ENCODE results near the gene TUBGCP3.
"Not testable (repeated sequence)": the region's sequence is repeated elsewhere in the genome, so short reads cannot be mapped to it uniquely, and the experiment has no call there.

TUBGCP3 gene

GRCh38 chr13:112579310-112579843, 8.6 kb downstream of the TUBGCP3 start:
- no peak for DNase-seq (ENCODE audit: low read depth)

DNA sequence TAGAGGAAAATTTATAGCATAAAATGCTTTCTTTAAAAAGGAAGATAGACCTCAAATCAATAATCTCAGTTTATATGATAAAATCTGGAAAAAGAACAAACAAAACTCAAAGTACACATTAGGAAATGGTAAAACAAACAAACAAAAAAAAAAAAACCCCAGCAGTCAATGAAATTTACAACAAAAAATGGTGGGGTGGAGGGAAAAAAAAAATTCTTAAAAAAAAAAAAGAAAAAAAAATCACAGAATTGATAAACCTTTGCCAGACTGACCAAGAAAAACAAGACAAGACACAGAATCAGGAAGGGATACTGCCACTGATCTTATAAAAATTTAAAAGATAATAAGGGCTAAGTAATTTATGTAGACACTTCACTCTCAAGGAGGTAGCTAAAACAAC, 11.2 kb downstream of the TUBGCP3 start:
- no peak for DNase-seq (ENCODE audit: low read depth)

DNA sequence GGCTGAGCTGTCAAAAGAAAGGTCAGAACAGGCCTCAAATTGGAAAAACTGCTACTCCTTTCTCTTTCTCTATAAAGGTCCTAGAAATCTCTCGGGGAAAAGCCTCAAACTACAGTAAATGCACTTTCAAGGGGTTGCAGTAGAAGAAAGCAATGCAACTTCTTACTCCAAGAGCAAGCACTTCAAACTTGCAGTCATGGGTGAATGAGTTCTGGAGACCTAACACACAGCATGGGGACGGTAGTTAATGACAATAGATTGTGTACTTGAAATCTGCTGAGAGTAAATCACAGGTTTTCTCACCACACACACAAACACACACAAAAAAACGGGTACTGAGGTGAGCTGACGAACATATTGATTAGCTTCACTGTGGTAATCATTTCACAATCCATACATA, 11.8 kb downstream of the TUBGCP3 start:
- no peak for DNase-seq (ENCODE audit: low read depth)

DNA sequence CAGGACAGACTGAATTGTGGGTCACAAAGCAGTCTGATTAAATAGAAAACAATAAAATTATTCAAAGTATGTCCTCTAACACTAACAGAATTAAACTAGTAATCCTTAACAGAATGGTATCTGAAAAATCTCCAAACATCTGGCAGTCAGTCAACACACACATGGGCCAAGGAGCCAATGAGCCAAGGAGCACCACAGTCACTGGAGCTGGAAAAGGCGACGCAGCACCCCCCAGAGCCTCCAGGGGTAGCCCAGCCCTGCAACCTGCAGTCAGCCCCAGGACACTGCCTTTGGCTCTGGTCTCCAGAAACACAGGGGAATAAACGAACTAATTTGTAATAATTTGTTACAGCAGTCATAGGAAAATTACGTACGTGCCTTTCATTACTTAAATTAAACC, 12.3 kb downstream of the TUBGCP3 start:
- DNase-seq (ENCODE audit: low read depth): no peak

DNA sequence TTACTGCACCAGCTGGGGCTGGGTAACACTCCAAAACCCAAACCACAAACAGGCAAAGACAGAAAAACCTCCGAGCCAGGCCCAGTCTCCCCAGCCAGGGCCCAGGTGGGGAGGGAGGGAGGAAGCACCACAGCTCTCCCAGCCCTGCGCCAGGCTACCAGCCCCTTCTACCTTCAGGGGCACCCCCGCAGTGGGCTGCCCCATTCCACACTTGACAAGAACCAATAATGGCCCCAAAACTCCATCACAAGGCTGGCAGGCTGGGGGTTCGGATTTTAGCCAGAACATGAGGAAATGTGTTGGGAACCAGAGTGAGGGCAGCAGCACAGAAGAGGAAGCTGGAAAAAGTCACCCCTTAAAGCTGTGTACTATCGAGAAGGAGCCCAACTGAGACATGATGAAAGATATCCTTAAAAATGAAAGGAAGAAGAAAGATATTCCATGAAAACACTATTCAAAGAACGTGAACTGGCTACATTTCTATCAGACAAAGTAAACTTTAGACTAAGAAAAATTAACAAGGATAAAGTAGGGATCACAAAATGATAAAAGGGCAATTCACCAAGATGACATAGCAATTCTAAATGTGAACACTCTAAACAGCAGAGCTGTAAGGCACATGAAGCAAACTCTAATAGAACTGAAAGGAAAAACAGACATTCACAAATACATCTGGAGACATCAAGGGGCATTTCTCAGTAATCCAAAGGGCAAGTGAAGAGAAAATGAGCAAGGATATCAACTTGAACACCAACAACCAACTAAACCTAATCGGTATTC, 12.9 kb downstream of the TUBGCP3 start:
- no peak for DNase-seq (ENCODE audit: low read depth)

- no peak for DNase-seq (ENCODE audit: low read depth)
These were observed 13.5 kb downstream of the TUBGCP3 start for GRCh38 chr13:112574416-112574815.

DNA sequence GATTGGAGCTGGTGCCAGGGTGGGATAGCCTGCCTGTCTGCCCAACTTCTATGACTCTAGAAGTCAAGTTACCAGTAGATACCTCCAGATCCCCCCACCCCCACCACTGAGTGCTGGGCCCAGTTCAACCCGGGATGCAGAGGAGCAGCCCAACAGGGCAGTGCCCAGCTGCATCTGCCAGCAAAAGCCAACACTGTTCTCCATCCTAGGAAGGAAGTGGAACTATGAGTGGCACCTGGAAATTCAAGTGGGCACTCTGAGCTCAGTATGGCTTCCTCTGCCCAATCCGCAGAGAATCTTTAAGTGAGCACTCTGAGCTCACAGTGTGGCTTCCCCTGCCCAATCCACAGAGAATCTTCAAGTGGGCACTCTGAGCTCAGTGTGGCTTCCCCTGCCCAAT, 14.2 kb downstream of the TUBGCP3 start:
- no peak for DNase-seq (ENCODE audit: low read depth)

- no peak for DNase-seq (ENCODE audit: low read depth)
These were observed 15.6 kb downstream of the TUBGCP3 start for GRCh38 chr13:112572366-112572765.

GRCh38 chr13:112569821-112570220, 18.1 kb downstream of the TUBGCP3 start:
- no peak for DNase-seq (ENCODE audit: low read depth)

DNA sequence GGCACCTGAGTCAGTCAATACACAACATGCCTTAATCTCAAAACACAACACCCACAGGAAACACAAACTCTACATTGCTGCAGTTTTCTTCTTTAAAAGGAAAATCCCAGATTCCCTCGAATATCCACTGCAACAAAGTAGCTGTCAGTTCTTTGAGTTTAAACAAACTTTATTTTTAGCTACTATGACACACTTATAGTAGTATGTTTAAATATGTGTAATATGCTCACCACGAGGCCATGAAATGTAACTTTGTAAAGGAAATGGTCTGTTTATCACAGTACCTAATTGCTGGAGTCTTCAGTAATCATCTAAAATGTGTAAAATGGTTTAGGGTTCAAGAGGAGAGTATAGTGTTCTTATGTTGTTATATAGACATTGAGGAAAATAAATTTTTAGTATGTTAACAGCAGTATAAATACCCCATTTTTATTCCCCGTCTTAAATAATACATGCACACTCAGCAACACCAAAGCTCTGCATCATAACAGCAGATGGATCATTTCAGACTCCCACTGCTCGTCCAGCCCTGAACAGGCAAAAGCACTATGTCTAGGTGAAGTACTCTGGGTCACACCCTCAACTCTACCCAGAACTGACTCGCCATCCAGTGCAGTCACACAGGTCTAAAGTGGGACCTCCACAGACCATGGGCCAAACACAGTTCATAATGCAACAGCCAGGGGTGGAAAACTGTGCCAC, 20.6 kb downstream of the TUBGCP3 start:
- no peak for DNase-seq (ENCODE audit: low read depth)

DNA sequence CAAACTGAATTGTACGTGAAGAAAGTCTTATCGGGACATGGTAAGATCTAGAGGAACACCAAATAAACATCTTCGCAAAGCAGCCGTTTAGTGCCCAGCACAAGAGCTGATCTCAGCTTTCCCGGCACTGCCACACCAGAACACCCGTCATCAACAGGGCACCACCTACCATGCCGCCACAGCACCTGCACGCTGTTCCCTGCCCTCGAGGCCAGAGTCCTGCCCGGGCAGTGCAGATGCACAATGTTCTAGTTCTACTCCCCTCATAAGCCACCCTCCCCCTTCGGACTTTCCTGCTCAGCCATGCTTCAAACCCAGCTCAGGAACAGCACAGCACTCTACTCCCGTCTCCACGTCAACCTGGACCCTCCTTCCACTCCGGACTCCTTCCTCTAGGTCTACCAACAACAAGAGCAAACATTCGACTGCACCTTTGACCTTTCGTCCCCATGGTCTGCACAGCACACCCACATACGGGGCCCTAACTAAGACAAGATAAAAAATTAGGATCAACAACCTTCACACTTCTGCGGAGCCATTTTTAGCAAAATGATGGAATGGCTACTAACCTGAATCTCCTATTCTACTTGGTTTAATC, 25.1 kb downstream of the TUBGCP3 start:
- DNase-seq (ENCODE audit: low read depth): no peak

GRCh38 chr13:112562254-112562653, 25.7 kb downstream of the TUBGCP3 start:
- DNase-seq (ENCODE audit: low read depth): no peak

- no peak for DNase-seq (ENCODE audit: low read depth)
These were observed 26.5 kb downstream of the TUBGCP3 start for GRCh38 chr13:112561478-112561877.

DNA sequence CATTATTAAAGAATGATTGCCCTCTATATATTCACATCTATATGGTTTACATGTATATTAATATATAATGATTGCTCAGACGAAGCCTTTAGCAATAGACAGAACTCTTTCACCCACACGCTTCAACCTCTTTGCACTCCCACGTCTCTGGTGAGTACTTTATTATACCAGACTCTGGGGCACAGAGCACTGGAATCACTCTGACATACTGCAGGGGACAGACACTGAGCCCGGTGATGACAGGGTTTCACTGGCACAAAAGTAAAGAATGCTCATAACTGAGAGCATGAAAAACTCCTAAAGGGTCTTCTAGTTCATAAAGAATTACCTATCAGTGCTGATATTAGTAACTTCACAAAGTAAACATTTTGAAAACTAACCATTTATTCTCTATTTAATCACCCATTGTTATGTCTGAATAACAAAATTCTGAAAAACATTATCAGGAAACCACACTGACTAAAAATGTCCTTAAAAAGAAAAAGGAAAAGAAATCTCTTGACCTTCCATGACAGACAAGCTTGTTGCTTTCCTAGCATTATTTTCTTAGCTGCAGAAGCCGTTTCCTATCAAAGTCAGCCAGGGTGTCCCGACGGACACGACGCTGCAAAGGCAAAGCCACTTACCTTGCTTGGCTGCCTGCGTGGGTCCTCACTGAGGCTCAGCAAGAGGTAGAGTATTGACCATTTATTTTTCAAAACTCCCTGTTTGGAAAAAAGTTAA, 29.1 kb downstream of the TUBGCP3 start:
- DNase-seq (ENCODE audit: low read depth): no peak

DNA sequence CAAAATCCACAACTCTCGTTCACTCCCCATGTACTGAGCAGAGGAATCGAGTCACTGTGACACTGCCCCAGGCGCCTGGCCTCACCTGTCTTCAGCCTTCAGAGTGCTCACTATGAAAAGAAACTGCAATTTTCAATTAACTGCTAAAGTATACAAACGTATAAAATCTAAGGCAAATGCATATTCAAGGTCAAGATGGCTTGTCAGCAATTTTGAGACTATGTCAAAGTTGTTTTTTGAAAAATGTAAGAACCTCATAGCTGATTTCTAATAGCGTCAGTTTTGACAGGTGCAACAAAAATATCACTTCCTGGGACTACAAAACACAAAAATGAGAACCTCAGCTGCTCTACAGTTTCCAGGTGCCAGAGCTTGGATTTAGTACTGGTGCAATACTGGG, 31.4 kb downstream of the TUBGCP3 start:
- DNase-seq (ENCODE audit: low read depth): no peak

GRCh38 chr13:112554214-112554850, 33.6 kb downstream of the TUBGCP3 start:
- DNase-seq (ENCODE audit: low read depth): no peak

- DNase-seq (ENCODE audit: low read depth): not testable (repeated sequence)
These were observed 39.0 kb downstream of the TUBGCP3 start for GRCh38 chr13:112548975-112549374.

GRCh38 chr13:112545856-112546255, 42.1 kb downstream of the TUBGCP3 start:
- no peak for DNase-seq (ENCODE audit: low read depth)

GRCh38 chr13:112532837-112533745, 54.9 kb downstream of the TUBGCP3 start:
- DNase-seq (ENCODE audit: low read depth): no peak

DNA sequence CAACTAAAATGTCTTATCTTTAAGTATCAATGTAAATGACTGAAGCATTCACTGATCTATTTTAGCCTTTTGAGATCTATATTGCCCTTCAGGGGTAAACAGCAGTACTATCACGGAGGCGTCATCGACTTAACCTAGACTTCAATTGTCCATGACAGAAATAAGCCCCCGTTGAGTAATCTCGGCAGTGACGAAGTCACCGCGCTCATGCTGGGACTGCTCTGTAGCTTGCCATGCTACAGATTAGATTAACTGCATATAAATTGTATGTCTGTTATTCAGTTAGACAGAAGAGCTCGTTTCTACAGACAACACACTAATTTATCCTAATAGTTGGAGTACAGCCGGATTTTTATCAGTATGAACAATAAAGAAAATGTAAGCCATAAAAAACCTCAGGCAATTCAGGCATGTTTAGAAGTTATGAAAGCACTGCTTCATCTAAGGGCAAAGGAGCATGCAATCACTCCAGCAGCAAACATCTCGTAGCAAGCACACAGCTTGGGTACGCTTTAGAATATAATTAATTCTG, 56.6 kb downstream of the TUBGCP3 start:
- DNase-seq (ENCODE audit: low read depth): no peak

Data from stimulated activated CD8-positive, alpha-beta memory T cell treated with anti-CD3 and anti-CD28 coated beads, Interleukin-12 subunit alpha, Interleukin-12 subunit beta, amount 100 ng/mL, for 4 hours (primary cell).